ENCODE data around the gene CPT1B.
"Not testable (repeated sequence)": the region's sequence is repeated elsewhere in the genome, so short reads cannot be mapped to it uniquely, and the experiment has no call there.

CPT1B gene

GRCh38 chr22:50522806-50523438, 55.3 kb downstream of the CPT1B start:
- H3K27ac ChIP-seq: no peak overlapping the region
- TF ChIP-seq CTCF (conservative IDR thresholded peaks at IDR 0.05) (no peak), ZFX (IDR thresholded peaks at IDR 0.05) (no peak)

GRCh38 chr22:50522208-50522805, 55.9 kb downstream of the CPT1B start:
- no peak overlapping the region for H3K27ac ChIP-seq
- no peak for TF ChIP-seq ZFX (IDR thresholded peaks at IDR 0.05)
- TF ChIP-seq CTCF (conservative IDR thresholded peaks at IDR 0.05): no peak

GRCh38 chr22:50521710-50522109, 56.5 kb downstream of the CPT1B start:
- TF ChIP-seq CTCF (conservative IDR thresholded peaks at IDR 0.05): no peak
- TF ChIP-seq ZFX (IDR thresholded peaks at IDR 0.05): no peak
- no peak overlapping the region for H3K27ac ChIP-seq

GRCh38 chr22:50520826-50521453, 57.3 kb downstream of the CPT1B start:
- no peak for TF ChIP-seq CTCF (conservative IDR thresholded peaks at IDR 0.05)
- H3K27ac ChIP-seq: no peak overlapping the region

- H3K27ac ChIP-seq: not testable (repeated sequence)
Observed at GRCh38 chr22:50520184-50520583, 58.0 kb downstream of the CPT1B start.

GRCh38 chr22:50519151-50519550, 59.1 kb downstream of the CPT1B start:
- TF ChIP-seq CTCF (conservative IDR thresholded peaks at IDR 0.05): no peak
- no peak for TF ChIP-seq ZFX (IDR thresholded peaks at IDR 0.05)

More at GRCh38 chr22:50519151-50519550, 59.1 kb downstream of the CPT1B start:
- no peak overlapping the region for H3K27ac ChIP-seq

Measured in C4-2B (cell line).